Spinal cord (tissue), 10 donors: ENCODE data around the gene CAMK2A. TPM values are rescaled to one million over a fixed set of nuclear protein-coding genes. Genes with fewer than 3 reads are reported as not detected.

Source experiments
- DNase-seq, 6 donors: peaks; one replicate each; pipeline versions ENCODE4 v3.0.0 to v3.0.0-alpha.2; 2013 to 2015; ENCODE audit warnings: low spot score in 6 of 6, low read depth in 4 of 6
- H3K27ac ChIP-seq: one replicate; pipeline ENCODE4 v1.5.1; 2013; ENCODE audit warnings: low read depth, low read length, control low read depth
- H3K27me3 ChIP-seq: one replicate; pipeline ENCODE4 v1.6.1; 2013; ENCODE audit warnings: low read length; ENCODE audit not compliant: control insufficient read depth, insufficient read depth
- H3K36me3 ChIP-seq: one replicate; pipeline ENCODE4 v1.6.1; 2013; ENCODE audit warnings: low read length; ENCODE audit not compliant: control insufficient read depth, insufficient read depth
- H3K4me1 ChIP-seq: one replicate; pipeline ENCODE4 v1.6.1; 2013; ENCODE audit warnings: low read length; ENCODE audit not compliant: control insufficient read depth, insufficient read depth
- H3K4me3 ChIP-seq: one replicate; pipeline ENCODE4 v1.5.1; 2013; ENCODE audit warnings: low read depth, low read length, control low read depth
- H3K9me3 ChIP-seq: one replicate; pipeline ENCODE4 v1.6.1; 2013; ENCODE audit warnings: low read length; ENCODE audit not compliant: control insufficient read depth, insufficient read depth
- WGBS: methylation state at CpG from one replicate; pipeline ENCODE4 v1.1.5; 2013; ENCODE audit warnings: missing lambda C conversion rate; ENCODE audit not compliant: insufficient coverage; 5-methylcytosine and 5-hydroxymethylcytosine counted together
- polyA plus RNA-seq, 2 donors: library from polyadenylated mRNA; unstranded; fragments of 120-200 nt; gene quantifications; one replicate each; pipeline ENCODE4 v1.2.1, GENCODE V29; 2013; ENCODE audit not compliant: insufficient read length in 2 of 2
- total RNA-seq, 2 donors: library from RNA; depleted of rRNA in 1 of 2; stranded (reverse); fragments of 120-200 nt in 1 of 2; fragments of >200 nt in 1 of 2; gene quantifications; one replicate each; pipeline versions ENCODE4 v1.2.3 to v1.2.4, GENCODE V29; 2013 to 2014
- donor health status: healthy.

Gene CAMK2A
- total and polyA plus RNA-seq, 4 donors: 5.7 to 26.8 (median 23.5) TPM

GRCh38 chr5:150326707-150327106, 37.1 kb upstream of the CAMK2A start:
- WGBS: 60% methylated on average over 2 of the region's 2 CpGs
- H3K9me3 ChIP-seq: no peaks in the 10 kb centered on the region
- H3K27ac ChIP-seq: no peak overlapping the region
- H3K36me3 ChIP-seq: no peaks in the 10 kb centered on the region
- no peaks in the 10 kb centered on the region for H3K27me3 ChIP-seq
- no peak for DNase-seq
- H3K4me1 ChIP-seq: peaks cover 30% of the 10 kb centered on the region
- H3K4me3 ChIP-seq: no peak overlapping the region

- Histone ChIP-seq H3K27ac (no peak overlapping the region), H3K36me3 (no peaks in the 10 kb centered on the region), H3K9me3 (no peaks in the 10 kb centered on the region), H3K27me3 (no peaks in the 10 kb centered on the region), H3K4me3 (no peak overlapping the region), H3K4me1 (peaks cover 31% of the 10 kb centered on the region)
- 94% methylated on average over 4 of the region's 4 CpGs for WGBS
- DNase-seq: no peak
Observed at GRCh38 chr5:150325426-150325825, 35.9 kb upstream of the CAMK2A start.

GRCh38 chr5:150323819-150324218, 34.2 kb upstream of the CAMK2A start:
- Histone ChIP-seq H3K4me1 (peaks cover 25% of the 10 kb centered on the region), H3K27me3 (no peaks in the 10 kb centered on the region), H3K4me3 (no peak overlapping the region), H3K36me3 (no peaks in the 10 kb centered on the region), H3K27ac (no peak overlapping the region), H3K9me3 (no peaks in the 10 kb centered on the region)
- no peak for DNase-seq
- 74% methylated on average over 7 of the region's 8 CpGs for WGBS

- no peaks in the 10 kb centered on the region for H3K27me3 ChIP-seq
- no peaks in the 10 kb centered on the region for H3K36me3 ChIP-seq
- WGBS: 95% methylated on average over 3 of the region's 6 CpGs
- H3K27ac ChIP-seq: no peak overlapping the region
- no peak for DNase-seq
- H3K9me3 ChIP-seq: no peaks in the 10 kb centered on the region
- H3K4me3 ChIP-seq: no peak overlapping the region
- H3K4me1 ChIP-seq: peaks cover 25% of the 10 kb centered on the region
Observed at GRCh38 chr5:150323092-150323491, 33.5 kb upstream of the CAMK2A start.

- H3K4me3 ChIP-seq: no peak overlapping the region
- no peaks in the 10 kb centered on the region for H3K36me3 ChIP-seq
- no peak overlapping the region for H3K27ac ChIP-seq
- H3K9me3 ChIP-seq: no peaks in the 10 kb centered on the region
- peaks cover 17% of the 10 kb centered on the region for H3K4me1 ChIP-seq
- no peak for DNase-seq
- no peaks in the 10 kb centered on the region for H3K27me3 ChIP-seq
Observed at GRCh38 chr5:150322202-150322601, 32.6 kb upstream of the CAMK2A start.

GRCh38 chr5:150321784-150322183, 32.2 kb upstream of the CAMK2A start:
- Histone ChIP-seq H3K4me3 (no peak overlapping the region), H3K4me1 (peaks cover 16% of the 10 kb centered on the region), H3K36me3 (no peaks in the 10 kb centered on the region), H3K27ac (no peak overlapping the region), H3K27me3 (no peaks in the 10 kb centered on the region), H3K9me3 (no peaks in the 10 kb centered on the region)
- DNase-seq: no peak
- WGBS: no CpG with 5 or more reads among the region's 1 CpG

GRCh38 chr5:150321211-150321610, 31.6 kb upstream of the CAMK2A start:
- Histone ChIP-seq H3K27ac (no peak overlapping the region), H3K9me3 (no peaks in the 10 kb centered on the region), H3K27me3 (no peaks in the 10 kb centered on the region), H3K4me1 (peaks cover 12% of the 10 kb centered on the region), H3K4me3 (no peak overlapping the region), H3K36me3 (no peaks in the 10 kb centered on the region)
- no peak for DNase-seq
- 100% methylated on average over 1 of the region's 1 CpG for WGBS

- no peak overlapping the region for H3K4me3 ChIP-seq
Observed at GRCh38 chr5:150320044-150320613, 30.6 kb upstream of the CAMK2A start.

GRCh38 chr5:150319484-150319790, 29.9 kb upstream of the CAMK2A start:
- no peaks in the 10 kb centered on the region for H3K27me3 ChIP-seq
- no peak for DNase-seq
- H3K9me3 ChIP-seq: no peaks in the 10 kb centered on the region
- H3K4me1 ChIP-seq: peaks cover 7% of the 10 kb centered on the region
- H3K27ac ChIP-seq: no peak overlapping the region
- H3K36me3 ChIP-seq: no peaks in the 10 kb centered on the region
- no peak overlapping the region for H3K4me3 ChIP-seq
- 100% methylated on average over 1 of the region's 6 CpGs for WGBS

More at GRCh38 chr5:150320044-150320613, 30.6 kb upstream of the CAMK2A start:
- WGBS: 71% methylated on average over 2 of the region's 2 CpGs
- no peaks in the 10 kb centered on the region for H3K27me3 ChIP-seq
- H3K9me3 ChIP-seq: no peaks in the 10 kb centered on the region
- peak overlapping the region; percentile 16 for H3K27ac ChIP-seq
- H3K36me3 ChIP-seq: no peaks in the 10 kb centered on the region
- peak in 4 of 6 donors; percentile 45 to 86 (median 58) for DNase-seq
- H3K4me1 ChIP-seq: peaks cover 7% of the 10 kb centered on the region

- Histone ChIP-seq H3K9me3 (no peaks in the 10 kb centered on the region), H3K36me3 (no peaks in the 10 kb centered on the region), H3K27me3 (no peaks in the 10 kb centered on the region), H3K27ac (no peak overlapping the region), H3K4me1 (peaks cover 7% of the 10 kb centered on the region), H3K4me3 (no peak overlapping the region)
- no peak for DNase-seq
- 62% methylated on average over 8 of the region's 9 CpGs for WGBS
Observed at GRCh38 chr5:150318613-150319483, 29.3 kb upstream of the CAMK2A start.
